ENCODE data around the gene CHD3.

- TF ChIP-seq CTCF (IDR thresholded peaks at IDR 0.05 in 4 of 5, conservative IDR thresholded peaks at IDR 0.05 in 1 of 5) (peak in 1 of 5 experiments; percentile 9), POLR2A (IDR thresholded peaks at IDR 0.05) (no peak)
Measured at GRCh38 chr17:7887038-7887481, 1.5 kb upstream of the CHD3 start.
